ENCODE measurements around the gene HLA-DOB. TPM values are rescaled to one million over a fixed set of nuclear protein-coding genes. Genes with fewer than 3 reads are reported as not detected.

HLA-DOB gene
- total and polyA plus RNA-seq, 4 donors = 1.2 to 2.7 (median 1.4) TPM

DNA sequence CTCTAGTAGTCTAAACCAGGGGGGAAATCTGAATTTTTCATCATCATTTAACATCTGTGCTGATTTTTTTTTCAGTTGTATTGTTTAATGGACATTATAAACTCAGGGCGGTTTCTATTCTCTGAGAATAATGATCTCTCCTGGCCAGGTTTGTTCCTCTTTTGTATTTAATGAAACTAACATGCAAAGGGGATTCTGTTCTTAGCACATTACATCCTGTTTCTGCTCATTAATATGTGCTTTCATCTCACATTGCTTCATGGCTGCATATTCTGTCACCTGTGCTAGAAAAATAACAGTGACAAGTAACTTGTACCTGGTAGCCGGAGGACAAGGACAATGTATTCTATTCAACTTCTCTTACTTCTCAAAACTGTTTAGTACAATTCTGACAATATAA lies 806 bp downstream of the HLA-DOB start:
- ATAC-seq (ENCODE audit: insufficient read depth, low FRiP score) (no peak), DNase-seq (no peak)
- Histone ChIP-seq H3K27me3 (ENCODE audit: control insufficient read depth in 3 of 3, insufficient read depth in 3 of 3, low read length in 2 of 3) (no peaks in the 10 kb centered on the region), H3K27ac (ENCODE audit: low read depth in 1 of 2, low read length in 1 of 2) (no peak overlapping the region), H3K4me1 (ENCODE audit: control insufficient read depth in 5 of 5, insufficient read depth in 5 of 5, low read length in 5 of 5) (no peaks in the 10 kb centered on the region), H3K4me3 (no peak overlapping the region), H3K36me3 (ENCODE audit: control insufficient read depth in 4 of 4, insufficient read depth in 4 of 4, low read length in 4 of 4) (no peaks in the 10 kb centered on the region), H3K9me3 (ENCODE audit: control insufficient read depth in 4 of 4, insufficient read depth in 3 of 4, low read length in 3 of 4) (no peaks in the 10 kb centered on the region), H3K9ac (ENCODE audit: insufficient read depth in 1 of 2, low read length in 2 of 2) (no peak overlapping the region)
- 51 to 69% methylated on average over 2 of the region's 2 CpGs for WGBS, 2 donors
- TF ChIP-seq, protein P1, sequence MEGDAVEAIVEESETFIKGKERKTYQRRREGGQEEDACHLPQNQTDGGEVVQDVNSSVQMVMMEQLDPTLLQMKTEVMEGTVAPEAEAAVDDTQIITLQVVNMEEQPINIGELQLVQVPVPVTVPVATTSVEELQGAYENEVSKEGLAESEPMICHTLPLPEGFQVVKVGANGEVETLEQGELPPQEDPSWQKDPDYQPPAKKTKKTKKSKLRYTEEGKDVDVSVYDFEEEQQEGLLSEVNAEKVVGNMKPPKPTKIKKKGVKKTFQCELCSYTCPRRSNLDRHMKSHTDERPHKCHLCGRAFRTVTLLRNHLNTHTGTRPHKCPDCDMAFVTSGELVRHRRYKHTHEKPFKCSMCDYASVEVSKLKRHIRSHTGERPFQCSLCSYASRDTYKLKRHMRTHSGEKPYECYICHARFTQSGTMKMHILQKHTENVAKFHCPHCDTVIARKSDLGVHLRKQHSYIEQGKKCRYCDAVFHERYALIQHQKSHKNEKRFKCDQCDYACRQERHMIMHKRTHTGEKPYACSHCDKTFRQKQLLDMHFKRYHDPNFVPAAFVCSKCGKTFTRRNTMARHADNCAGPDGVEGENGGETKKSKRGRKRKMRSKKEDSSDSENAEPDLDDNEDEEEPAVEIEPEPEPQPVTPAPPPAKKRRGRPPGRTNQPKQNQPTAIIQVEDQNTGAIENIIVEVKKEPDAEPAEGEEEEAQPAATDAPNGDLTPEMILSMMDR (IDR thresholded peaks at IDR 0.05; ENCODE audit: control extremely low read depth, extremely low read depth) = no peak

- Histone ChIP-seq H3K36me3 (ENCODE audit: control insufficient read depth in 4 of 4, insufficient read depth in 4 of 4, low read length in 4 of 4) (no peaks in the 10 kb centered on the region), H3K4me3 (no peak overlapping the region), H3K27ac (ENCODE audit: low read depth in 1 of 2, low read length in 1 of 2) (no peak overlapping the region)
Measured at GRCh38 chr6:32815115-32815514, 1.7 kb downstream of the HLA-DOB start.

GRCh38 chr6:32814145-32814544 lies 2.7 kb downstream of the HLA-DOB start:
- Histone ChIP-seq H3K9me3 (ENCODE audit: control insufficient read depth in 4 of 4, insufficient read depth in 3 of 4, low read length in 3 of 4) (no peaks in the 10 kb centered on the region), H3K27me3 (ENCODE audit: control insufficient read depth in 3 of 3, insufficient read depth in 3 of 3, low read length in 2 of 3) (no peaks in the 10 kb centered on the region), H3K27ac (ENCODE audit: low read depth in 1 of 2, low read length in 1 of 2) (no peak overlapping the region), H3K4me1 (ENCODE audit: control insufficient read depth in 5 of 5, insufficient read depth in 5 of 5, low read length in 5 of 5) (no peaks in the 10 kb centered on the region), H3K9ac (ENCODE audit: insufficient read depth in 1 of 2, low read length in 2 of 2) (no peak overlapping the region), H3K4me3 (no peak overlapping the region), H3K36me3 (ENCODE audit: control insufficient read depth in 4 of 4, insufficient read depth in 4 of 4, low read length in 4 of 4) (no peaks in the 10 kb centered on the region)
- DNase-seq (no peak), ATAC-seq (ENCODE audit: insufficient read depth, low FRiP score) (no peak)
- WGBS, 2 donors = 62 to 94% methylated on average over 2 of the region's 2 CpGs
- TF ChIP-seq, protein P1 (IDR thresholded peaks at IDR 0.05; ENCODE audit: control extremely low read depth, extremely low read depth) = no peak

More at GRCh38 chr6:32815115-32815514, 1.7 kb downstream of the HLA-DOB start:
- no peaks in the 10 kb centered on the region for H3K9me3 ChIP-seq (ENCODE audit: control insufficient read depth in 4 of 4, insufficient read depth in 3 of 4, low read length in 3 of 4)
- no peaks in the 10 kb centered on the region for H3K4me1 ChIP-seq (ENCODE audit: control insufficient read depth in 5 of 5, insufficient read depth in 5 of 5, low read length in 5 of 5)
- H3K9ac ChIP-seq (ENCODE audit: insufficient read depth in 1 of 2, low read length in 2 of 2) = no peak overlapping the region
- 71 to 75% methylated on average over 5 of the region's 5 CpGs for WGBS, 2 donors
- TF ChIP-seq, protein P1 (IDR thresholded peaks at IDR 0.05; ENCODE audit: control extremely low read depth, extremely low read depth) = no peak
- ATAC-seq (ENCODE audit: insufficient read depth, low FRiP score) = no peak
- DNase-seq = no peak
- no peaks in the 10 kb centered on the region for H3K27me3 ChIP-seq (ENCODE audit: control insufficient read depth in 3 of 3, insufficient read depth in 3 of 3, low read length in 2 of 3)

GRCh38 chr6:32809171-32809570 lies 7.6 kb downstream of the HLA-DOB start:
- DNase-seq (peak in 2 of 3 donors; percentile 56 to 82), ATAC-seq (ENCODE audit: insufficient read depth, low FRiP score) (no peak)
- TF ChIP-seq, protein P1 (IDR thresholded peaks at IDR 0.05; ENCODE audit: control extremely low read depth, extremely low read depth) = no peak
- H3K4me3 ChIP-seq = no peak overlapping the region
- 0 to 42% methylated on average over 1 of the region's 1 CpG for WGBS, 2 donors
- H3K27me3 ChIP-seq (ENCODE audit: control insufficient read depth in 3 of 3, insufficient read depth in 3 of 3, low read length in 2 of 3) = peaks cover 0 to 11% (median 1%) of the 10 kb centered on the region in 3 donors
- no peak overlapping the region for H3K27ac ChIP-seq (ENCODE audit: low read depth in 1 of 2, low read length in 1 of 2)
- H3K9me3 ChIP-seq (ENCODE audit: control insufficient read depth in 4 of 4, insufficient read depth in 3 of 4, low read length in 3 of 4) = no peaks in the 10 kb centered on the region
- H3K36me3 ChIP-seq (ENCODE audit: control insufficient read depth in 4 of 4, insufficient read depth in 4 of 4, low read length in 4 of 4) = no peaks in the 10 kb centered on the region
- peaks cover 0 to 6% (median 0%) of the 10 kb centered on the region in 5 donors for H3K4me1 ChIP-seq (ENCODE audit: control insufficient read depth in 5 of 5, insufficient read depth in 5 of 5, low read length in 5 of 5)
- no peak overlapping the region for H3K9ac ChIP-seq (ENCODE audit: insufficient read depth in 1 of 2, low read length in 2 of 2)

All from lung (tissue), 12 donors.